ENCODE measurements around the gene LGR6. TPM values are rescaled to one million over a fixed set of nuclear protein-coding genes. Genes with fewer than 3 reads are reported as not detected.

Gene LGR6
- total and polyA plus RNA-seq, 2 of the 8 experiments (the other 6 are each of a cell fraction or from before 2014, with no cell fraction given), result 0.50 to 1.0 TPM

DNA sequence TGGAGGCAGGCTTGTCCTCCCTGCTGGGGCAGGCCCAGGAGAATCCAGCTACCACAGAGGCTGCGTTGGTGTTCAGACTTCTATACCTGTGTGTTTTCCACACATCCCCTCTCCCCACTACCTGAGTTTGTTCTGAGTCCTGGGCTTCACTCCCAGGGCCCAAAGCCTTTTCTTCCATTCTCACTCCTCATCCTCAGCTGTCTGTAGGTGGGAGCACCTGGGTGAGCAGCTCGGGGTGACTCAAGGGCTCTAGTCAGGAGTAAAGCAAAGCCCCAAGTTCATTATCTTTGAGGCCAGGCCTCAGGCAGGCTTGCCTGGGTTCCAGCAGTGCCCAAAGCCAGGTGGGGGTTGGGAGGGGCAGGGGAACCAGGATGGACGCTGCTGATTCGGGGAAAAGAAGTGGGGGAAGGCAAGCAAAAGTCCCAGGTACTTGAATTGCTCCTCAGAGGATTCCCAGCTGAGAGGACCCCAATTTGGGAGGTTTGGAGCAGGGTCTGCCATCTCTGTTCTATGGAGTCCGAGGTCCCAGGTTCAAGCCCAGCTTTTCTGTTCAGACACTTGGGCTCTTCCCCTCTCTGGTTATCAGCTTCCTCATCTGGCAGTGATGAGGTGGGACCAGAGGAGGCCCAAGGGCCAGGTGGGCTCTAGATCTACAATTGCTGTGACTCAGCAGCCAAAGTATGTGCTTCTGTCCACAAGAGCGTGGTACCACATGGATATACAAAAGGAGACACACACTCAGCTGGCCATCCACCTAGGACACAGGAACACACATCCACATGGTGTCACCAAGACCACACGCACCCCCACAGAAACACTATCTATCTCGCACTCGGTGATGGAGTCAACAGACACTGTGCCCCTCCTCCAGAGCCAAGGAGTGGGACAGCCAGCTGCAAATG is 27.4 kb upstream of the LGR6 start:
- Histone ChIP-seq H3K79me1 (ENCODE audit: low read depth, low read length) (no peaks in the 10 kb centered on the region), H4K20me1 (replicated peaks in 1 of 2; ENCODE audit: control insufficient read depth in 1 of 2, insufficient read depth in 2 of 2, low read length in 2 of 2) (no peaks in the 10 kb centered on the region), H2BK15ac (ENCODE audit: low read length) (peak overlapping the region; percentile 25; the same call in 1 of the 2 replicates), H2BK20ac (ENCODE audit: low read length) (no peak overlapping the region), H3K23me2 (ENCODE audit: low read depth, low read length) (no peaks in the 10 kb centered on the region), H2BK120ac (replicated peaks; ENCODE audit: low read depth, low read length) (peak overlapping the region; percentile 15), H3K27ac (ENCODE audit: low read depth, low read length) (no peak overlapping the region), H2AFZ (ENCODE audit: low read length) (no peak overlapping the region; the same call in 1 of the 2 replicates), H2BK5ac (ENCODE audit: low read depth, low read length) (no peak overlapping the region), H3K9me3 (ENCODE audit: insufficient read depth in 2 of 2, low read depth in 1 of 2, low read length in 1 of 2) (no peaks in the 10 kb centered on the region), H3K9ac (replicated peaks in 1 of 4; ENCODE audit: extremely low read depth in 1 of 4, low read depth in 3 of 4, low read length in 3 of 4) (no peak overlapping the region), H3K4me1 (replicated peaks in 1 of 4; ENCODE audit: control insufficient read depth in 3 of 4, insufficient read depth in 4 of 4, low read length in 3 of 4) (peaks cover 1 to 20% (median 9%) of the 10 kb centered on the region in 4 experiments), H4K8ac (ENCODE audit: extremely low read depth, insufficient read depth, low read length) (no peak overlapping the region), H4K5ac (ENCODE audit: insufficient read length, low read depth, low read length) (no peak overlapping the region), H3K4me2 (ENCODE audit: insufficient read depth in 1 of 2, low read depth in 2 of 2, low read length in 2 of 2) (no peak overlapping the region), H3K4ac (replicated peaks; ENCODE audit: insufficient read length, low read depth, low read length) (no peak overlapping the region), H4K91ac (replicated peaks; ENCODE audit: insufficient read length, low read length) (no peak overlapping the region), H3K14ac (ENCODE audit: insufficient read length) (no peak overlapping the region), H3K23ac (ENCODE audit: insufficient read length) (no peak overlapping the region), H2BK12ac (ENCODE audit: low read depth, low read length) (peak overlapping the region; percentile 81; the same call in 1 of the 2 replicates), H3K4me3 (ENCODE audit: extremely low read depth in 1 of 4, insufficient read depth in 2 of 4, low read depth in 3 of 4, low read length in 4 of 4) (no peak overlapping the region), H3K36me3 (ENCODE audit: control insufficient read depth in 2 of 4, insufficient read depth in 4 of 4, low read length in 3 of 4) (no peaks in the 10 kb centered on the region), H3K18ac (ENCODE audit: extremely low read depth, low read length) (no peak overlapping the region; the same call in 1 of the 2 replicates), H2AK5ac (ENCODE audit: low read depth, low read length) (no peak overlapping the region), H3K56ac (replicated peaks; ENCODE audit: insufficient read length, low read depth, low read length) (no peak overlapping the region), H3K27me3 (replicated peaks in 1 of 4; ENCODE audit: control insufficient read depth in 3 of 4, extremely low read depth in 1 of 4, insufficient read depth in 3 of 4, low read length in 3 of 4) (no peaks in the 10 kb centered on the region), H3K79me2 (ENCODE audit: control insufficient read depth in 1 of 2, insufficient read depth in 2 of 2, low read length in 2 of 2) (no peaks in the 10 kb centered on the region)
- no peak for DNase-seq (ENCODE audit: low read depth in 1 of 2, low spot score in 2 of 2)
- FAIRE-seq, result no peak
- ChIA-PET POLR2A (ENCODE audit: partially characterized antibody) (interaction anchor here (1.3 to 2.1 kb wide), 3 partner anchors 10 to 17 kb away, joined by 3 to 6 read pairs (median 5); no protein-coding TSS in a partner anchor), CTCF (ENCODE audit: partially characterized antibody) (interaction anchor here (0.6 to 10.1 kb wide), 8 partner anchors 10 to 222 kb away, joined by 3 to 77 read pairs (median 4); no protein-coding TSS in a partner anchor)
- 89% methylated on average over 9 of the region's 9 CpGs; no CpG with 5 or more reads in 1 of the 2 experiments for WGBS, 2 experiments (ENCODE audit: extremely low coverage in 1 of 2, insufficient coverage in 1 of 2, insufficient read length in 1 of 2, insufficient replicate concordance in 2 of 2, low coverage in 1 of 2, low lambda C conversion rate in 2 of 2, missing lambda C conversion rate in 1 of 2)
- no peak for TF ChIP-seq MAFK (IDR thresholded peaks at IDR 0.05; ENCODE audit: low read depth, low read length)
- no peak for TF ChIP-seq GABPA (IDR thresholded peaks at IDR 0.05; ENCODE audit: borderline replicate concordance, insufficient read depth, low read length)
- no peak for TF ChIP-seq TBP (IDR thresholded peaks at IDR 0.05; ENCODE audit: low read depth, low read length)
- TF ChIP-seq JUND (IDR thresholded peaks at IDR 0.05; ENCODE audit: low read length), result no peak
- no peak for TF ChIP-seq CEBPB (IDR thresholded peaks at IDR 0.05; ENCODE audit: low read depth, low read length)
- TF ChIP-seq CBX8 (IDR thresholded peaks at IDR 0.05; ENCODE audit: borderline replicate concordance, low read depth, low read length), result no peak
- TF ChIP-seq TAF1 (IDR thresholded peaks at IDR 0.05; ENCODE audit: low read depth, low read length), result no peak
- TF ChIP-seq, protein P1, sequence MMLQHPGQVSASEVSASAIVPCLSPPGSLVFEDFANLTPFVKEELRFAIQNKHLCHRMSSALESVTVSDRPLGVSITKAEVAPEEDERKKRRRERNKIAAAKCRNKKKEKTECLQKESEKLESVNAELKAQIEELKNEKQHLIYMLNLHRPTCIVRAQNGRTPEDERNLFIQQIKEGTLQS (IDR thresholded peaks at IDR 0.05; ENCODE audit: insufficient read depth, low read depth, low read length), result no peak
- no peak for TF ChIP-seq ZNF274 (IDR thresholded peaks at IDR 0.05; ENCODE audit: borderline replicate concordance, extremely low read depth, low read length)
- TF ChIP-seq HDAC6 (IDR thresholded peaks at IDR 0.05; ENCODE audit: low read depth, low read length), result no peak
- TF ChIP-seq PHF8 (conservative IDR thresholded peaks at IDR 0.05; ENCODE audit: low read depth, low read length), result no peak
